Pons (tissue), 1 donor: ENCODE measurements around the gene NR1H4.
"Not testable (repeated sequence)": the region's sequence is repeated elsewhere in the genome, so short reads cannot be mapped to it uniquely, and the experiment has no call there.

Experiments
- DNase-seq: peaks from one replicate; pipeline ENCODE4 v3.0.0-alpha.2; 2016; ENCODE audit warnings: low spot score

Gene NR1H4

GRCh38 chr12:100473716-100474150, at the start of gene NR1H4:
NR1H4 (plus strand) TSS chr12:100473866; CDS start chr12:100493324, 19,458 bp downstream.
- no peak for DNase-seq

- no peak for DNase-seq
These were observed 47.5 kb upstream of the NR1H4 start for GRCh38 chr12:100426145-100426544.

- no peak for DNase-seq
These were observed 46.6 kb upstream of the NR1H4 start for GRCh38 chr12:100427078-100427477.

- not testable (repeated sequence) for DNase-seq
These were observed 43.4 kb upstream of the NR1H4 start for GRCh38 chr12:100430251-100430650.

- DNase-seq: no peak
These were observed 40.0 kb upstream of the NR1H4 start for GRCh38 chr12:100433701-100434100.

- no peak for DNase-seq
These were observed 39.5 kb upstream of the NR1H4 start for GRCh38 chr12:100434177-100434576.

GRCh38 chr12:100435957-100436356, 37.7 kb upstream of the NR1H4 start:
- no peak for DNase-seq

GRCh38 chr12:100437038-100437841, 36.4 kb upstream of the NR1H4 start:
- no peak for DNase-seq

GRCh38 chr12:100439797-100440196, 33.9 kb upstream of the NR1H4 start:
- no peak for DNase-seq

- no peak for DNase-seq
These were observed 31.3 kb upstream of the NR1H4 start for GRCh38 chr12:100442403-100442802.

- no peak for DNase-seq
These were observed 30.2 kb upstream of the NR1H4 start for GRCh38 chr12:100443434-100443833.

GRCh38 chr12:100445081-100445481, 28.6 kb upstream of the NR1H4 start:
- DNase-seq: no peak

- DNase-seq: no peak
These were observed 26.3 kb upstream of the NR1H4 start for GRCh38 chr12:100447381-100447780.

GRCh38 chr12:100448656-100449055, 25.0 kb upstream of the NR1H4 start:
- DNase-seq: no peak

GRCh38 chr12:100450735-100451134, 22.9 kb upstream of the NR1H4 start:
- no peak for DNase-seq

GRCh38 chr12:100453951-100454350, 19.7 kb upstream of the NR1H4 start:
- no peak for DNase-seq

- DNase-seq: no peak
These were observed 17.8 kb upstream of the NR1H4 start for GRCh38 chr12:100455896-100456295.

- DNase-seq: no peak
These were observed 15.5 kb upstream of the NR1H4 start for GRCh38 chr12:100458191-100458590.

- no peak for DNase-seq
These were observed 13.0 kb upstream of the NR1H4 start for GRCh38 chr12:100460702-100461101.

- DNase-seq: no peak
These were observed 12.2 kb upstream of the NR1H4 start for GRCh38 chr12:100461330-100461973.

GRCh38 chr12:100463661-100464060, 10.0 kb upstream of the NR1H4 start:
- DNase-seq: no peak

- no peak for DNase-seq
These were observed 9.1 kb upstream of the NR1H4 start for GRCh38 chr12:100464529-100464928.

- no peak for DNase-seq
These were observed 5.5 kb upstream of the NR1H4 start for GRCh38 chr12:100468126-100468525.

- no peak for DNase-seq
These were observed 1.3 kb upstream of the NR1H4 start for GRCh38 chr12:100472325-100472724.
